Right ventricle myocardium inferior (tissue), 1 donor: ENCODE results near the gene DENND2A. TPM values are rescaled to one million over a fixed set of nuclear protein-coding genes. Genes with fewer than 3 reads are reported as not detected.
"Not testable (repeated sequence)": the region's sequence is repeated elsewhere in the genome, so short reads cannot be mapped to it uniquely, and the experiment has no call there.

Experiments
- ATAC-seq: fragments of 200-7000 bp; cut with Tn5 transposase; one replicate; pipeline ENCODE4 v1.9.1; 2020; ENCODE audit warnings: mild to moderate bottlenecking, moderate library complexity
- DNase-seq: peaks from one replicate; pipeline ENCODE4 v3.0.0; 2021; ENCODE audit errors: missing footprints
- intact Hi-C: fragments of 100-400 bp; cut with DNase I; formaldehyde crosslinking; loops from one replicate; pipeline ENCODE4 v1.11.0; 2022
- total RNA-seq: library from RNA; stranded (reverse); fragmentation: NEBNext Ultra II Directional; extraction: Animal tissue kit (Norgen Biotek cat#: 25700); gene quantifications from one replicate; pipeline ENCODE4 v1.2.1, GENCODE V29; 2021
- donor health status: DM: no; HTN: yes; CAD: no; lungs with severe emphysema.

The DENND2A gene
- total RNA-seq, 1 donor from 2014 or later = 15.0 TPM

DNA sequence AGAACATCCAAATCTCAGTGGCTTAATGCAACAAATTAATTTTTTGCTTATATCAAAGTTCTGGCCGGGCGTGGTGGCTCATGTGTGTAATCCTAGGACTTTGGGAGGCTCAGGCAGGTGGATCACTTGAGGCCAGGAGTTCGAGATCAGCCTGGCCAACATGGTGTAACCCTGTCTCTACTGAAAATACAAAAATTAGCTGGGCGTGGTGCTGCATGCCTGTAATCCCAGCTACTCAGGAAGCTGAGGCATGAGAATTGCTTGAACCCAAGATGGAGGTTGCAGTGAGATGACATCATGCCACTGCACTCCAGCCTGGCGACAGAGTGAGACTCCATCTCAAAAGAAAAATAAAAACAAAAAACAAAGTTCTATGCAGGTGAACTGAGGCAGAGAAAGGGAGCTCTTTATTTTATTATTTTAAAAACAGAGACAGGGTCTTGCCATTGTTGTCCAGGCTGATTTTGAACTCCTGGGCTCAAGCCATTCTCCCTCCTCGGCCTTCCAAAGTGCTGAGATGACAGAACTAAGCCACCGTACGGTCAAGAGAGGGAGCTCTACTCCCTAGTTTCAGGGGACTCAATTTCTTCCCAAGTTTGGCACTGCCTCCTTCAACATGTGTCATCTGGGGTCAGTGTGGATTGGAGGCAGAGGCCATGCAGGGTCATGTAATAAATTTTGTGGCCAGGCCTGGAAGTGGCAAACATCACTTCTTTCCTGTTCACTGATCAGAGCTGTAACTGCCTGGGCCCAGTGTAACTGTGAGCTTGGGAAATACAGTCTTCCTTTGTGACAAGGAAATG is 34.5 kb upstream of the DENND2A start:
- intact Hi-C loops = loop anchor here (5.0 kb wide), 1 partner anchor 337 kb away; the partner anchor contains the start of gene MRPS33
- DNase-seq (no peak), ATAC-seq (peak; percentile 70)

GRCh38 chr7:140674356-140674800 is 33.8 kb upstream of the DENND2A start:
- DNase-seq (no peak), ATAC-seq (no peak)
- intact Hi-C loops = loop anchor here (5.0 kb wide), 1 partner anchor 338 kb away; the partner anchor contains the start of gene MRPS33

DNA sequence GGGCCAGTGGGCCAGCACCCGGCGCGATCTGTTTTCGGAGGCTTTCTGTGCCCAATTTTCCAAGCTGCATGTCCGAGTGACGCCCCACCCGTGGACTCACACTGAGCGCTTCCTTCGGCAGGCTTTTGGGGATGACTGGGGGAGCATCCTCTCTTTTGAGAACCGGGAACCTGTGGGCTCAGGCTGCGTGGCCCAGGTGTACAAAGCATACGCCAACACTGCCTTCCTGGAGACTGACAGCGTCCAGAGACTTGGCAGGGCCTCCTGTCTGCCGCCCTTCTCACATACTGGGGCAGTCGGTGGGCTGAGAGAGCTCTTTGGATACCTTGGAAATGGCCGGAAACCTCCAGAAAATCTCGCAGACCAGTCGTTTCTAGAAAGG is 33.2 kb upstream of the DENND2A start:
- DNase-seq (no peak), ATAC-seq (peak; percentile 24)
- intact Hi-C loops = loop anchor here (5.0 kb wide), 1 partner anchor 339 kb away; the partner anchor contains the start of gene MRPS33

GRCh38 chr7:140673063-140673773 is 32.6 kb upstream of the DENND2A start:
- intact Hi-C loops = loop anchor here (5.0 kb wide), 1 partner anchor 339 kb away; the partner anchor contains the start of gene MRPS33
- ATAC-seq = peak; percentile 47
- DNase-seq = peak; percentile 74

GRCh38 chr7:140672382-140673062 is 31.9 kb upstream of the DENND2A start, which contains the start of gene ADCK2:
Gene ADCK2, plus strand, starts transcription at chr7:140672945. Its CDS starts 386 bp downstream, at chr7:140673331.
- ATAC-seq = peak; percentile 63
- peak; percentile 81 for DNase-seq
- intact Hi-C loops = loop anchor here (5.0 kb wide), 1 partner anchor 340 kb away; the partner anchor contains the start of gene MRPS33

GRCh38 chr7:140671966-140672365 is 31.4 kb upstream of the DENND2A start:
- DNase-seq (no peak), ATAC-seq (no peak)
- intact Hi-C loops = loop anchor here (5.0 kb wide), 1 partner anchor 340 kb away; the partner anchor contains the start of gene MRPS33

DNA sequence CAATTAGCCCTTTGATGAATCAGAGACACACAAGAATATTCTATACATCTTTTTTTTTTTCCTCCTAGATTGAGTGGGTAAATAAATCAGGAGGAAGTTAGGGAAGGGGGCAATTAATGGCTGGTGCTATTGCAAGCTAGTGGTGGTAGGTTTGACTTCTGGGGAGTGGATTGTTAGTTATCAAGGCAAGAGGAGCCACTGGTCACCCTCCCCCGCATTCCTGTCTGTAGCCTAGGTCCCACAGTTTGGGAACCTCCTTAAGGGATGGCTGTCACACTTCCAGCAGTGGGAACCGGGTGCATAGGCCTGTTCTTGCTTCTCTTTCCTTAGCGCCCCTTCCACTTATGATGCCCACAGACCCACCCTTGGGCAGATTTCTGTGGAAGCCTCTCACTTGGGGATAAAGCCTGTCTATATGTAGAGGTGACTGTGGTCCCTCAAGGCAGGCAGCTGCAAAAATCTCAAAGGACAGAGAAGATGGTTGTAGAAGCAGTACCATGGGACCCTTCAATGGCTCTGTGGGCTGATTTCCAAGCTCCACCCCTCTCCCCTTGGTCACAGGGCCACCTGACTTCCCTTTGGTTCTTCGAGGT is 29.8 kb upstream of the DENND2A start:
- intact Hi-C loops = loop anchor here (5.0 kb wide), 1 partner anchor 342 kb away; the partner anchor contains the start of gene MRPS33
- ATAC-seq (no peak), DNase-seq (no peak)

GRCh38 chr7:140669862-140670261 is 29.2 kb upstream of the DENND2A start:
- intact Hi-C loops = loop anchor here (5.0 kb wide), 1 partner anchor 342 kb away; the partner anchor contains the start of gene MRPS33
- not testable (repeated sequence) for DNase-seq, ATAC-seq

- ATAC-seq (no peak), DNase-seq (no peak)
- intact Hi-C loops = no loop called here
Measured at GRCh38 chr7:140669352-140669751, 28.7 kb upstream of the DENND2A start.

- intact Hi-C loops = no loop called here
- DNase-seq (no peak), ATAC-seq (no peak)
Measured at GRCh38 chr7:140668641-140669040, 28.0 kb upstream of the DENND2A start.

- DNase-seq = no peak
- no peak for ATAC-seq
- intact Hi-C loops = no loop called here
Measured at GRCh38 chr7:140667476-140667875, 26.9 kb upstream of the DENND2A start.

GRCh38 chr7:140662938-140663337 is 22.3 kb upstream of the DENND2A start:
- DNase-seq, ATAC-seq, intact Hi-C loops: not testable (repeated sequence)

- intact Hi-C loops = no loop called here
- DNase-seq (no peak), ATAC-seq (no peak)
Measured at GRCh38 chr7:140661124-140661523, 20.5 kb upstream of the DENND2A start.

GRCh38 chr7:140659856-140660255 is 19.2 kb upstream of the DENND2A start:
- intact Hi-C loops = no loop called here
- DNase-seq (no peak), ATAC-seq (no peak)

DNA sequence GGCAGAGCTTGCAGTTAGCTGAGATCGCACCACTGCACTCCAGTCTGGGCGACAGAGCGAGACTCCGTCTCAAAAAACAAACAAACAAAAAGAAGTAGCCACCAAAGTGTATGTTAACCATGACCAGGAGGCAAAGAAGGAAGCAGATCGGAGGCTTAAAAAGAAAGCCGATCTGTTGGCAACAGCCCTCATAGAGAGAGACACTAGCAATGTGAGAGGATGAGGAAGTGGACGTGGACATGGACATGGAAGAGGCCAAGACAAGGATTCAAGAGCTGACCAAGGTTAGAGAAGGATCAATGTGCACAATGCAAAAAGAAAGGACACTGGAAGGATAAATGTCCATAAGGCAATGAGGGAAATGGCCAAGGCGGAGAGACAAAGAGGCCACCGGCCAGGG is 17.3 kb upstream of the DENND2A start:
- intact Hi-C loops = no loop called here
- ATAC-seq (no peak), DNase-seq (no peak)

DNA sequence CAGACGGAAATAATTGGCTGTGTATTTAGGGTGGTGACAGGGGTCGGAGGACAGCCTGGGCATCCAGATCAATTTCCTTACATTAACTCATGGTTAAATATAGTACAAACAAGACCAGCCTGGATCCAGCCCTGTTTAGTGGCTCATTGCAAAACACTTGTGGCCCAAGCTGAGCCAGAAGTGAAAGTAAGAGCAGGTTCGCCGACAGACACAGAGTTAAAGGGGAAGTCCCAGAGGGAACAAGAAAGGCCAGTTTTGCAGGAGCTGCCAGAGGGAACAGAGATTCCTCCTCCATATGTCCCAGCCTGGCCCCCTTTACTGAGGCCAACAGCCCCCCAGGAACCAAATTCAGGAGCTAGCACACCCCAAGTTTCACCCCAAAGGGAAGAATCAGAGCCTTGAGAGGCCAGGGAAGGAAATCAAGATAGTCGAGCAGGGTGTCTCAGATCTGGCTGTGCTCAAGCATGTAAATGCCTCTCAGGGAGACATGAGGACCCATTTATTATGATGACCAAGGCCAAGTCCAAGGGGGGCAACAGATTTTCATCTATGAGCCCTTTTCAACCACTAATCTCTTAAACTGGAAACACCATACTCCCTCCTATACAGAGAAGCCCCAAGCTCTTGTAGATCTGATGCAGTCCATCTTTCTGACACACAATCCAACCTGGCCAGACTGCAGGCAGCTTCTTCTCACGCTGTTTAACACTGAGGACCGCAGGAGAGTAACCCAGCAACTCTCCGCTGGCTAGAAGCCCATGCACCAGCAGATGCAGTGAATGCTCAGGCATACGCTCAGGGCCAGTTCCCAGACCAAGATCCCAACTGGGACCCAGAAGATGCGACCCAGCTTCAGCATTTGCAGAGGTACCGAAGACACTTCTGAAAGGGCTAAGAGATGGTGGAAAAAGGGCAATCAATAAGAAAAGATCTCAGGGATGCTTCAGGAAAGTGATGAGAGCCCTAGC is 16.2 kb upstream of the DENND2A start:
- intact Hi-C loops = no loop called here
- ATAC-seq (peak; percentile 63), DNase-seq (no peak)
